Panc1 (cell line): ENCODE data around the gene GALNT13.

Experiments
- CTCF ChIP-seq: fragments of 450-650 bp; IDR thresholded peaks from 2 replicates; pipeline ENCODE4 v1.5.1; 2017; ENCODE audit warnings: mild to moderate bottlenecking
- POLR2AphosphoS5 ChIP-seq: IDR thresholded peaks from 2 replicates; pipeline ENCODE4 v1.6.1; 2012; ENCODE audit warnings: mild to moderate bottlenecking, low read depth, low read length, moderate library complexity
- REST ChIP-seq, 2 experiments: IDR thresholded peaks; 2 replicates each; pipeline ENCODE4 v1.6.1; 2011 to 2012; ENCODE audit warnings: low read depth in 2 of 2, control low read depth in 1 of 2, low read length in 1 of 2, mild to moderate bottlenecking in 1 of 2, moderate library complexity in 1 of 2; ENCODE audit not compliant: insufficient read depth in 1 of 2
- SIN3A ChIP-seq: IDR thresholded peaks from 2 replicates; pipeline ENCODE4 v1.6.1; 2012; ENCODE audit warnings: low read depth, mild to moderate bottlenecking, low read length, moderate library complexity, borderline replicate concordance; ENCODE audit not compliant: insufficient read depth

GRCh38 chr2:154161286-154161685 is 289.6 kb downstream of the GALNT13 start:
- TF ChIP-seq CTCF (no peak), POLR2AphosphoS5 (no peak), SIN3A (no peak), REST (IDR thresholded peaks at IDR 0.05; ENCODE audit: insufficient read depth in 1 of 2, low read depth in 2 of 2, low read length in 1 of 2) (no peak)
